A673 (cell line): ENCODE measurements around the gene SLC26A1. TPM values are rescaled to one million over a fixed set of nuclear protein-coding genes. Genes with fewer than 3 reads are reported as not detected.

Experiments
- BruUV-seq: library from RNA; stranded (reverse); fragments of 400-500 nt; replicated peaks from 2 replicates; lab custom pipeline; 2021; lab: Mats Ljungman, UMichigan
- CTCF ChIA-PET: fragments of 300-600 bp; sonication (Branson Sonifier 250); formaldehyde crosslinking; loops from one replicate; lab custom pipeline; 2022; ENCODE audit warnings: antibody characterized with exemption; lab: Charles Lee
- POLR2A ChIA-PET: fragments of 300-600 bp; sonication (Branson Sonifier 250); formaldehyde crosslinking; loops from one replicate; lab custom pipeline; 2022; ENCODE audit warnings: antibody characterized with exemption; ENCODE audit not compliant: low non-redundant PET; lab: Charles Lee
- DNase-seq: peaks from one replicate; pipeline ENCODE4 v3.0.0-alpha.2; 2015; ENCODE audit warnings: low spot score
- H3K27ac ChIP-seq: fragments of 200-600 bp; sonication (generic); 2 replicates; pipeline ENCODE4 v1.5.1; 2016; ENCODE audit warnings: mixed run types, low read depth, mild to moderate bottlenecking, mixed read lengths, antibody characterized with exemption, low read length; ENCODE audit not compliant: poor library complexity, severe bottlenecking
- H3K27me3 ChIP-seq: fragments of 200-600 bp; sonication (generic); replicated peaks from 2 replicates; pipeline ENCODE4 v1.6.1; 2017; ENCODE audit warnings: mixed run types, low read depth, mild to moderate bottlenecking, mixed read lengths, antibody characterized with exemption, low read length; ENCODE audit not compliant: insufficient read depth, poor library complexity
- H3K36me3 ChIP-seq: fragments of 200-600 bp; sonication (generic); 2 replicates; pipeline ENCODE4 v1.6.1; 2016; ENCODE audit warnings: mixed run types, mild to moderate bottlenecking, mixed read lengths, antibody characterized with exemption, low read length; ENCODE audit not compliant: insufficient read depth, poor library complexity, severe bottlenecking
- H3K4me1 ChIP-seq: fragments of 200-600 bp; sonication (generic); 2 replicates; pipeline ENCODE4 v1.6.1; 2017; ENCODE audit warnings: mixed run types, mild to moderate bottlenecking, mixed read lengths, antibody characterized with exemption, low read length; ENCODE audit not compliant: insufficient read depth, poor library complexity, severe bottlenecking
- H3K4me3 ChIP-seq: fragments of 200-600 bp; sonication (generic); 2 replicates; pipeline ENCODE4 v1.5.1; 2016; ENCODE audit warnings: low read depth, mixed run types, mild to moderate bottlenecking, mixed read lengths, low read length; ENCODE audit not compliant: poor library complexity, severe bottlenecking
- H3K9me3 ChIP-seq: fragments of 200-600 bp; sonication (generic); 2 replicates; pipeline ENCODE4 v1.6.1; 2016; ENCODE audit warnings: mixed run types, low read depth, mild to moderate bottlenecking, mixed read lengths, antibody characterized with exemption, low read length; ENCODE audit not compliant: poor library complexity, severe bottlenecking
- EZH2 ChIP-seq: fragments of 200-600 bp; sonication (generic); IDR thresholded peaks from 2 replicates; pipeline ENCODE4 v1.6.1; 2017; ENCODE audit warnings: borderline replicate concordance, low read depth, mild to moderate bottlenecking, mixed read lengths, antibody characterized with exemption, low read length; ENCODE audit not compliant: poor library complexity, severe bottlenecking
- intact Hi-C: fragments of 100-400 bp; cut with micrococcal nuclease; formaldehyde crosslinking; loops from one replicate; pipeline ENCODE4 v1.10.0; 2022; ENCODE audit not compliant: unreplicated experiment
- total RNA-seq: library from RNA; stranded (reverse); gene quantifications from 2 replicates; pipeline ENCODE4 v1.2.3, GENCODE V29; 2021
- TF ChIP-seq, protein P1 (sequence below): fragments of 300-800, 200-600 bp; sonication (generic); conservative IDR thresholded peaks from 2 replicates; pipeline ENCODE4 v1.5.1; 2017; ENCODE audit warnings: low read depth, mild to moderate bottlenecking, antibody characterized with exemption, low read length, moderate library complexity, mixed read lengths

The SLC26A1 gene
- total RNA-seq, 1 experiment from 2014 or later, result 0.30 TPM

DNA sequence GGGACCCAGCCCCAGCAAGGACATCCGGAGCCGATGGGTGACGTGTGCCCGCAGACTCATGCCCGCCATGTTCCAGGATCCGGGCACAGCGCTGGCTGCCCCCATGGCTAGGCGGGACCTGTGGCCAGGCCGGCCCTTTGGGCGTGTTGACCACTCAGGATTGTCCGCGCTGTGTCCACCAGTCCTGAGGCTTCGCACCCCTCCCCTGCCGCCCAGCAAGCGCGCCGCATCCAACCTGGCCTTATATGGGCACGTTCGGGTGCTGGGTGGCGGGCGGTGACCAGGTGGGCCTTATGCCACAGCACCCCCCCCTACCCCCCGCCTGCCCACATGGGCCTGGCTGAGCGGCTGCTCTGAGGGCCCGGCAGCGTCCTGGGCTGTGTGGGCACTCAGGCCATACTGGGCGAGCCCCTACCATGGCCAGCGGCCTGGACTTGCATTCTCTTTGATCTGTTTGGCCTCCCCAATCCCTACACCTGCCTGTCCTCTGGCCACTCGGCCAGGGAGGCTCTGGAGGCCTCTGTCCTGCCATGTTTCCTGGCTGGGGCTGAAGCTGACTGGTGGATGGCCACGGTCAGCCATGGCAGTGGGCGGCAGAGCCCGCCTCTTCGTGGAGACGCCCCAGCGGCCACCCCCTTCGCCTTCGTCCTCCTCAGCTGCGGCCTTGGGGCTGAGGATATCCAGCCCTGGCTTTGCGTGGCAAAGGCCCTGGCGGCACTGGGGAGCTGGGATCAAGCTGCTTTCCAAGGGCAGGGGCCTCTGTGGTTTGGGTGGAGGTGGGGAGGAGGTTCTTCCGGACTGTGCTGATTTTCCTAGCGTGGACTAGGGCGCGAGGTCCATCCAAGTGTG lies 20.2 kb upstream of the SLC26A1 start:
- no peak overlapping the region for H3K4me3 ChIP-seq
- no peaks in the 10 kb centered on the region for H3K36me3 ChIP-seq
- ChIA-PET POLR2A (no interaction called here), CTCF (no interaction called here)
- H3K27me3 ChIP-seq, result peaks cover 9% of the 10 kb centered on the region
- intact Hi-C loops, result no loop called here
- no peak for TF ChIP-seq EZH2
- TF ChIP-seq, protein P1, sequence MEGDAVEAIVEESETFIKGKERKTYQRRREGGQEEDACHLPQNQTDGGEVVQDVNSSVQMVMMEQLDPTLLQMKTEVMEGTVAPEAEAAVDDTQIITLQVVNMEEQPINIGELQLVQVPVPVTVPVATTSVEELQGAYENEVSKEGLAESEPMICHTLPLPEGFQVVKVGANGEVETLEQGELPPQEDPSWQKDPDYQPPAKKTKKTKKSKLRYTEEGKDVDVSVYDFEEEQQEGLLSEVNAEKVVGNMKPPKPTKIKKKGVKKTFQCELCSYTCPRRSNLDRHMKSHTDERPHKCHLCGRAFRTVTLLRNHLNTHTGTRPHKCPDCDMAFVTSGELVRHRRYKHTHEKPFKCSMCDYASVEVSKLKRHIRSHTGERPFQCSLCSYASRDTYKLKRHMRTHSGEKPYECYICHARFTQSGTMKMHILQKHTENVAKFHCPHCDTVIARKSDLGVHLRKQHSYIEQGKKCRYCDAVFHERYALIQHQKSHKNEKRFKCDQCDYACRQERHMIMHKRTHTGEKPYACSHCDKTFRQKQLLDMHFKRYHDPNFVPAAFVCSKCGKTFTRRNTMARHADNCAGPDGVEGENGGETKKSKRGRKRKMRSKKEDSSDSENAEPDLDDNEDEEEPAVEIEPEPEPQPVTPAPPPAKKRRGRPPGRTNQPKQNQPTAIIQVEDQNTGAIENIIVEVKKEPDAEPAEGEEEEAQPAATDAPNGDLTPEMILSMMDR, result no peak
- no peaks in the 10 kb centered on the region for H3K9me3 ChIP-seq
- DNase-seq, result no peak
- no TSS peak for BruUV-seq
- peaks cover 13% of the 10 kb centered on the region for H3K4me1 ChIP-seq
- no peak overlapping the region for H3K27ac ChIP-seq

DNA sequence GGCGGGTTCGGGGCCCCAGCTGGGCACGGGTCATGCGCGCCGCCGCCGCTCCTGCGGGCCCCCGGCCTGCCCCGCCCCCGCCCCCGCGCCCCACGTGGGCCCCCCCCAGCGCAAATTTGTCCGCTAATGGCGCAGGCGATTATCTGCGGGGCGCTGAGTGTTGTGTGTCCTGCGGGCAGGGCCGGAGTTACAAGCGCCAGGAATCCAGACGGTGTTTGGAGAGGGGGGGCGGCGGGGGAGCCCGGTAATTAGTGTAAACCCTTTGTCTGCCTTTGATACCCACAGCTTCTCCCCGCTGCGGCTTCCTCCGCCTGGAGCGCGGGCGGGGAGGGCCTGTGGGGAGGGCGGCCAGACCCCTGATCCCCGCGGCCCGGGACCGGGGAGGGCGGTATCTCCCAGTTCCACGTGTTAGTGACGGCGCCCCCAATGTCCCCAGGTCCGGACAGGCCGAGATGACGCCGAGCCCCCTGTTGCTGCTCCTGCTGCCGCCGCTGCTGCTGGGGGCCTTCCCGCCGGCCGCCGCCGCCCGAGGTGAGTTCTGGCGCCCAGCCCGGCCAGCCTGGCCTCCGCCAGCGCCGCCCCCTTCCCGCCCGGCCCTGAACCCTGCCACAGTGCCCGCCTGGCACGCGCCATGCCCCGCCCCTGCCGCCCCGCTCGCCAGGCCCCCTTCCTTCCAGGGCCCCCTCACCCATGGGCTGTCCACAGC lies 19.0 kb upstream of the SLC26A1 start:
- intact Hi-C loops, result no loop called here
- ChIA-PET POLR2A (no interaction called here), CTCF (no interaction called here)
- Histone ChIP-seq H3K27me3 (peaks cover 21% of the 10 kb centered on the region), H3K27ac (no peak overlapping the region), H3K36me3 (no peaks in the 10 kb centered on the region), H3K9me3 (no peaks in the 10 kb centered on the region), H3K4me3 (peak overlapping the region; percentile 53), H3K4me1 (peaks cover 13% of the 10 kb centered on the region)
- no peak for TF ChIP-seq EZH2
- TF ChIP-seq, protein P1, result no peak
- peak; percentile 71 for DNase-seq
- BruUV-seq, result no TSS peak

DNA sequence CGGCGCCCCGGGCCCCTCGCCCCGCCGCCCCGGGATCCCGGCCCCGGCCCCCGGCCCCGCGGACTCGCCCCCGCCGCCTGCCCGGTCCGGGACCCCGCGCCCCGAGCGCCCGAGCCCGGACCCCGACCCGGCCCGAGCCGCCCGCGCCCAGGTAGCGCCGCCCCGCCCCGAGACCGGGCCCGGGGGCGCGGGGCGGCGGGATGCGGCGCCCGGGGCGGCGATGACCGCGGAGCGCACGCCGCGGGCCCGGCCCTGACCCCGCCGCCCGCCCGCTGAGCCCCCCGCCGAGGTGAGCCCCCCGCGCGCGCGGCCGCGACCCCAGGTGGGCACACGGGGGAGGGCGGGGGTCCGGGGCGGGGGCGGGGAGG lies 18.4 kb upstream of the SLC26A1 start:
- H3K27me3 ChIP-seq, result peaks cover 26% of the 10 kb centered on the region
- no peak overlapping the region for H3K27ac ChIP-seq
- intact Hi-C loops, result no loop called here
- ChIA-PET POLR2A (no interaction called here), CTCF (no interaction called here)
- no peaks in the 10 kb centered on the region for H3K36me3 ChIP-seq
- H3K4me1 ChIP-seq, result peaks cover 13% of the 10 kb centered on the region
- DNase-seq, result no peak
- no peaks in the 10 kb centered on the region for H3K9me3 ChIP-seq
- TF ChIP-seq, protein P1, result no peak
- TF ChIP-seq EZH2, result no peak
- no TSS peak for BruUV-seq
- no peak overlapping the region for H3K4me3 ChIP-seq
